EL (cell line): ENCODE results near the gene GPR35.
"Not testable (repeated sequence)": the region's sequence is repeated elsewhere in the genome, so short reads cannot be mapped to it uniquely, and the experiment has no call there.

Experiments
- DNase-seq: peaks from one replicate; pipeline ENCODE4 v3.0.0-alpha.2; 2016

Gene GPR35

GRCh38 chr2:240642061-240642805, 17.0 kb downstream of the GPR35 start:
- DNase-seq = no peak

- DNase-seq = no peak
Observed at GRCh38 chr2:240642806-240643092, 17.5 kb downstream of the GPR35 start.

GRCh38 chr2:240643093-240643810, 18.0 kb downstream of the GPR35 start:
- no peak for DNase-seq

- no peak for DNase-seq
Observed at GRCh38 chr2:240643811-240644150, 18.5 kb downstream of the GPR35 start.

GRCh38 chr2:240644171-240644651, 18.9 kb downstream of the GPR35 start:
- no peak for DNase-seq

GRCh38 chr2:240644859-240645301, 19.6 kb downstream of the GPR35 start:
- no peak for DNase-seq

GRCh38 chr2:240645346-240645745, 20.1 kb downstream of the GPR35 start:
- DNase-seq = no peak

- DNase-seq = no peak
Observed at GRCh38 chr2:240645801-240646175, 20.5 kb downstream of the GPR35 start.

- DNase-seq = no peak
Observed at GRCh38 chr2:240646176-240646899, 21.1 kb downstream of the GPR35 start.

GRCh38 chr2:240646900-240647502, 21.7 kb downstream of the GPR35 start:
- DNase-seq = no peak

- DNase-seq = no peak
Observed at GRCh38 chr2:240647503-240648154, 22.3 kb downstream of the GPR35 start.

- DNase-seq = no peak
Observed at GRCh38 chr2:240648155-240648649, 22.9 kb downstream of the GPR35 start.

- DNase-seq = no peak
Observed at GRCh38 chr2:240648650-240649275, 23.5 kb downstream of the GPR35 start.

- no peak for DNase-seq
Observed at GRCh38 chr2:240649331-240649730, 24.1 kb downstream of the GPR35 start.

GRCh38 chr2:240650254-240650965, 25.1 kb downstream of the GPR35 start:
- no peak for DNase-seq

GRCh38 chr2:240651185-240651584, 25.9 kb downstream of the GPR35 start:
- no peak for DNase-seq

GRCh38 chr2:240655931-240656886, 30.9 kb downstream of the GPR35 start:
- DNase-seq = peak; percentile 11

GRCh38 chr2:240659883-240660282, 34.6 kb downstream of the GPR35 start:
- DNase-seq = not testable (repeated sequence)

- DNase-seq = no peak
Observed at GRCh38 chr2:240662681-240663080, 37.4 kb downstream of the GPR35 start.

- DNase-seq = no peak
Observed at GRCh38 chr2:240663546-240664190, 38.4 kb downstream of the GPR35 start.
